Astrocyte of the spinal cord (primary cell): ENCODE results near the gene BDKRB2.

Experiments
- DNase-seq: peaks from one replicate; pipeline ENCODE4 v3.0.0; 2011; ENCODE audit warnings: low read depth, low spot score
- H3K4me3 ChIP-seq: 2 replicates; pipeline ENCODE4 v1.5.1; 2011; ENCODE audit warnings: low read depth, mild to moderate bottlenecking, low read length, moderate library complexity
- in situ Hi-C: cut with HindIII; loops from 2 replicates; pipeline ENCODE4 v1.10.0; 2017; ENCODE audit warnings: low sequenced_read_pairs
- TF ChIP-seq, protein P1 (sequence below): IDR thresholded peaks from 2 replicates; pipeline ENCODE4 v1.5.1; 2012; ENCODE audit warnings: low read depth, mild to moderate bottlenecking, low read length, inconsistent platforms

BDKRB2 gene

DNA sequence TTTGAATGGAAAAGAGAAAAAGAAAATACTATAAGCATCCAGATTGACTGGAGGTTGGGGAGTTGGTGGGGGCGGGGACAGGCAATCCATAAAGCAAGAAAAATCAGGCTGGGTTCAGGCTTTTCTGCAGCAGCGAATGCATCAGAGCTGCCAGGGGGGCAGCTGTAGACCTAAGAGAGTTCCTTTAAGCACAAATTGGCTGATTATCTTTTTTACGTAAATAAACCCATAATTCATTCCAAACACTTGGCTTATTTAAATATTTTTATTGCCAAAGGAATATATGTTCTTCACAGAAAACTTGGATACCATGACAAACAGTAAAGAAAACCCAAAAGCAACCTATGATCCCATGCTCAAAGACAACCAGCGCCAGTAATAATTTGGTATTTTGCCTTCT, 10.2 kb downstream of the BDKRB2 start:
- in situ Hi-C loops, result no loop called here
- H3K4me3 ChIP-seq, result no peak overlapping the region
- TF ChIP-seq, protein P1, sequence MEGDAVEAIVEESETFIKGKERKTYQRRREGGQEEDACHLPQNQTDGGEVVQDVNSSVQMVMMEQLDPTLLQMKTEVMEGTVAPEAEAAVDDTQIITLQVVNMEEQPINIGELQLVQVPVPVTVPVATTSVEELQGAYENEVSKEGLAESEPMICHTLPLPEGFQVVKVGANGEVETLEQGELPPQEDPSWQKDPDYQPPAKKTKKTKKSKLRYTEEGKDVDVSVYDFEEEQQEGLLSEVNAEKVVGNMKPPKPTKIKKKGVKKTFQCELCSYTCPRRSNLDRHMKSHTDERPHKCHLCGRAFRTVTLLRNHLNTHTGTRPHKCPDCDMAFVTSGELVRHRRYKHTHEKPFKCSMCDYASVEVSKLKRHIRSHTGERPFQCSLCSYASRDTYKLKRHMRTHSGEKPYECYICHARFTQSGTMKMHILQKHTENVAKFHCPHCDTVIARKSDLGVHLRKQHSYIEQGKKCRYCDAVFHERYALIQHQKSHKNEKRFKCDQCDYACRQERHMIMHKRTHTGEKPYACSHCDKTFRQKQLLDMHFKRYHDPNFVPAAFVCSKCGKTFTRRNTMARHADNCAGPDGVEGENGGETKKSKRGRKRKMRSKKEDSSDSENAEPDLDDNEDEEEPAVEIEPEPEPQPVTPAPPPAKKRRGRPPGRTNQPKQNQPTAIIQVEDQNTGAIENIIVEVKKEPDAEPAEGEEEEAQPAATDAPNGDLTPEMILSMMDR, result no peak
- DNase-seq, result no peak

DNA sequence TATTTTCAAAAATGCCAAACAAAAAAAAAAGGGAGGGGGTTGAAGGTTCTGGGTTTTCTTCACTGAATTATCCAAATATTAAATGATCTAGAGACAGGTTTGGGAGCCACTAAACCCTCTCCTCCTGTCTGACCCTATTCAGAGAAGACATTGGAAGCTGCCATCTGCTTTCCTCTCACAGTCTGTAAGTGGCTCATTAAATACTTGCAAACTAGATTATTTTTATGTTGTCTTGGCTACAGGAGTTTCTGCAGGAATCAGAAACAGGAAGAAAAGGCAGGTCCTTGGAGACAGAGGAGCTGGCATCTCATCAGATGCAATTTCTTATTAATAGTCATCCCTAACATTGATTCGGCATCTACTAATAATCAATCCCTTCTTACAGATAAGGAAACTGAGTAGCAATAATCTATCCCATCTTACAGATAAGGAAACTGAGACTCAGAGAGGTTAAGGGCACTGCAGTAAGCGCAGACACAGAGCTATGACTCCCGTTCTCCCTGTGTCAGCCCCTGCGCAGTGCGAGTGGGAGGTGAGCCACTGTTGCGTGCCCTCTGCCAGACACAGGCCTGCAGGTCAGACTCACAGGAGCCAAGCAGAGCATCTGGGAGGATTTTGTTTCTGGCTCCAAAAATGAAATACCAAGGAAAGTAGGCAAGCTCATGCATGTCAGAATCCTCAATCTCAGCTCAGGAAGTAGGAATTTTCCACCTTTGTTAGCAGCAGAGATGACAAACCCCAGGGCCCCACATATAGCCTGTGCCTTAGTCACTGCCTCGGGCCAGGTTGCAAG, 11.0 kb downstream of the BDKRB2 start:
- TF ChIP-seq, protein P1, result no peak
- no peak overlapping the region for H3K4me3 ChIP-seq
- DNase-seq, result no peak
- in situ Hi-C loops, result no loop called here

DNA sequence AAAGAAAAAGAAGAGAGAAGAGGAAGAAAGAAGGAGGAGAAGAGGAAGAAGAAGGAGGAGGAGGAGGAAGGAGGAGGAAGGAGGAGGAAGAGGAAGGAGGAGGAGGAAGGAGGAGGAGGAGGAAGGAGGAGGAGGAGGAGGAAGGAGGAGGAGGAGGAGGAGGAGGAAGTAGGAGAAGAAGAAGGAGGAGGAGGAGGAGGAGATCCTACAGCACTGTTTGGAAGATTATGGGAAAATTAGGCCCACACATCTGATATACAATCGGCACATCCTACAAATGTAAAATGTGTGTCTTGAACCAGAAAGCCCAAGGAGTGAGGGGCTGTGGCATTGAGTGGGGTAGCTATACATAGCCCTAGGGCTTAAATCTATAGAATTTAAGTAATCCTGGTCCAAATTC, 12.0 kb downstream of the BDKRB2 start:
- DNase-seq, result no peak
- TF ChIP-seq, protein P1, result no peak
- H3K4me3 ChIP-seq, result no peak overlapping the region
- in situ Hi-C loops, result no loop called here

DNA sequence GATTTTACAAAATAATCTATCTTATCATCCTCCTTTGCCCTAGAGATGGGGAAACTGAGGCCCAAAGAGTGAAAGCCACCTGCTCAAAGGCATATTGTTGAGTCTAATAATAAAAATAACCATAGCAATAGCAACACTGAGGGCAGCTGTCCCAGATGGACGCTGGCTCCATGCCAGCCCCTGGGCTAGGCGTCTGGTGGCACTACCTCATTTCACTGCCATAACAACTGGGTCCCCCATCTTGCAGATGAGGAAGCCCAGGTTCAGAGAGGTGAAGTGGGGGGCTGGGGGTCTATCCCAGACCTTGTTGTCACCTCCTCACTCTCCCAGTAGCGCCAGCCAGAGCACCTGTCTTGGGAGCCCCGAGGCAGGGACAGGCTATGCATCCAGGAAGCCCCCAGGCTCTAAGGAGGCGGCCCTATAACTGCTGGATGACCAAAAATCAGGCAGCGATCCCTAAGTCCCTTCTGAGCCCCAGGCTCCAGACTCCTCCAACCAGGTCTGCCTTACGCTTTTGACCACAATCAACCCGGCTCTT, 12.8 kb downstream of the BDKRB2 start:
- DNase-seq, result no peak
- H3K4me3 ChIP-seq, result no peak overlapping the region
- in situ Hi-C loops, result no loop called here
- TF ChIP-seq, protein P1, result no peak

DNA sequence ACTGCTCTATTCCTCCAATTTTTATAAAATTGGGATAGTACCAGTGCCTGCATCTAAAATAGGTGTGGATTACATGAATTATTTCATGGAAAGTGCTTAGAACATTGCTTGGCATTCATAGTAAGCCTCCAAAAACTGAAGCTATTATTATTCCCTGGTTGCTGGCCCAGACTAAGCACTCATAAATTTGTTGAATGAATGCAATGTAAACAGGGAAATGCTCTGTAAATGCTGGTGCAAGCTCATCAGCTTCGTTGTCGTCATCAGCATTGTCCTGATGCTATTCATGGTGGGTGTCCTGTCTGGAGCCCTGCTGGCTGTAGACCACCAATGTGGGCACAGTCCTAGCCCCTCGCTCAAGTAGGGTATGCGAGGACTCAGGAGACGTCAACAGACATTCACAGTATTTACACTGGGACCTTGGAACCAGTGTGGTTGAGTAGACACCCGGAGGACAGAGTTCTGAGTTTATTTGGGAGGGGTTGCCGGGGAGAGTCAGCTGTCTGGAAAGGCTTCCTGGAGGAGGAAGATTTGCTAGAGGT, 16.5 kb downstream of the BDKRB2 start:
- no peak for DNase-seq
- in situ Hi-C loops, result no loop called here
- H3K4me3 ChIP-seq, result no peak overlapping the region
- TF ChIP-seq, protein P1, result no peak

DNA sequence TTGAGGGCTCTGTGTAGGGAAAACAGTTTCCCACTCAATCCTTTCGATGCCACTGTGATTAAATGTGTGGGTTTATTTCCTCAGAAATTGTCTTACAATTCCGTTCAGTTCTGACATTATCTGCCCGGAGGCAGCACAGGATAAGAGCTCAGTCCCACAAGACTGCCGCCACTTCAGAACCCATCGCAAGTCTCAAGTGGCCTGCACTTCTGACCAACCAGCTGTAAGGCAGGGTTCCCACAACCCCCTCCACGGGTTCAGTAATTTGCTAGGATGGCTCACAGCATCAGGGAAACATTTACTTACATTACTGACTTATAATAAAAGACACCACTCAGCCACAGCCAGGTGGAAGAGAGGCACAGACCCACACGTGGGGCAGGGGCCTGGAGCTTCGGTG, 17.2 kb downstream of the BDKRB2 start:
- TF ChIP-seq, protein P1, result no peak

More for the DNA sequence above, 17.2 kb downstream of the BDKRB2 start:
- no peak for DNase-seq
- H3K4me3 ChIP-seq, result no peak overlapping the region
- in situ Hi-C loops, result no loop called here
